Liver (tissue), 9 donors: ENCODE data around the gene BORCS5. TPM values are rescaled to one million over a fixed set of nuclear protein-coding genes. Genes with fewer than 3 reads are reported as not detected.
A peak's percentile ranks its signal among the peaks of the same experiment; 100 is the strongest.
"Not testable (repeated sequence)": the region's sequence is repeated elsewhere in the genome, so short reads cannot be mapped to it uniquely, and the experiment has no call there.

Experiments
- DNase-seq: peaks from one replicate; pipeline ENCODE4 v3.0.0-alpha.2; 2017; ENCODE audit warnings: low spot score
- H3K27ac ChIP-seq, 2 donors: one replicate each; pipeline ENCODE4 v1.7.0; 2013; ENCODE audit warnings: inconsistent platforms in 2 of 2, low read length in 2 of 2, control low read depth in 1 of 2, low read depth in 1 of 2, mild to moderate bottlenecking in 1 of 2
- H3K27me3 ChIP-seq, 4 donors: one replicate each; pipeline versions ENCODE4 v1.6.1 to v1.7.0; 2013; ENCODE audit warnings: low read length in 3 of 4, inconsistent platforms in 1 of 4, mild to moderate bottlenecking in 1 of 4, moderate library complexity in 1 of 4; ENCODE audit not compliant: control insufficient read depth in 4 of 4, insufficient read depth in 4 of 4
- H3K36me3 ChIP-seq, 4 donors: one replicate each; pipeline versions ENCODE4 v1.6.1 to v1.7.0; 2013; ENCODE audit warnings: low read length in 3 of 4, mild to moderate bottlenecking in 3 of 4, low read depth in 1 of 4, moderate library complexity in 1 of 4; ENCODE audit not compliant: control insufficient read depth in 4 of 4, insufficient read depth in 3 of 4
- H3K4me1 ChIP-seq, 4 donors: one replicate each; pipeline versions ENCODE4 v1.6.1 to v1.7.0; 2013; ENCODE audit warnings: low read length in 3 of 4, mild to moderate bottlenecking in 3 of 4, moderate library complexity in 1 of 4; ENCODE audit not compliant: control insufficient read depth in 4 of 4, insufficient read depth in 4 of 4
- H3K4me3 ChIP-seq, 3 donors: one replicate each; pipeline versions ENCODE4 v1.6.1 to v1.7.0; 2013; ENCODE audit warnings: low read length in 3 of 3, control low read depth in 1 of 3, low read depth in 1 of 3, mild to moderate bottlenecking in 1 of 3
- H3K9ac ChIP-seq, 2 donors: one replicate each; pipeline ENCODE4 v1.7.0; 2013; ENCODE audit warnings: low read length in 2 of 2, mild to moderate bottlenecking in 2 of 2, moderate library complexity in 2 of 2, control low read depth in 1 of 2, low read depth in 1 of 2
- H3K9me3 ChIP-seq, 4 donors: one replicate each; pipeline versions ENCODE4 v1.6.1 to v1.7.0; 2013; ENCODE audit warnings: low read length in 3 of 4; ENCODE audit not compliant: control insufficient read depth in 4 of 4
- EGR1 ChIP-seq, 2 donors: IDR thresholded peaks; 2 replicates each; pipeline ENCODE4 v1.6.1; 2016 to 2018; ENCODE audit warnings: antibody characterized with exemption in 2 of 2, low read depth in 2 of 2
- FOXA1 ChIP-seq: IDR thresholded peaks from 2 replicates; pipeline ENCODE4 v1.6.1; 2016; ENCODE audit warnings: antibody characterized with exemption
- FOXA2 ChIP-seq: IDR thresholded peaks from 2 replicates; pipeline ENCODE4 v1.6.1; 2016; ENCODE audit warnings: antibody characterized with exemption
- HNF4A ChIP-seq, 2 donors: conservative IDR thresholded peaks; 2 replicates each; pipeline ENCODE4 v1.6.1; 2016; ENCODE audit warnings: antibody characterized with exemption in 2 of 2, mild to moderate bottlenecking in 2 of 2
- HNF4G ChIP-seq: IDR thresholded peaks from 2 replicates; pipeline ENCODE4 v1.6.1; 2016; ENCODE audit warnings: antibody characterized with exemption
- JUND ChIP-seq, 2 donors: IDR thresholded peaks; 2 replicates each; pipeline ENCODE4 v1.6.1; 2016; ENCODE audit warnings: antibody characterized with exemption in 2 of 2
- MAX ChIP-seq: IDR thresholded peaks from 2 replicates; pipeline ENCODE4 v1.6.1; 2016; ENCODE audit warnings: antibody characterized with exemption
- NR2F2 ChIP-seq: IDR thresholded peaks from 2 replicates; pipeline ENCODE4 v1.6.1; 2016; ENCODE audit warnings: antibody characterized with exemption
- RAD21 ChIP-seq, 2 donors: IDR thresholded peaks; 2 replicates each; pipeline ENCODE4 v1.6.1; 2016; ENCODE audit warnings: antibody characterized with exemption in 2 of 2, mild to moderate bottlenecking in 2 of 2
- REST ChIP-seq: IDR thresholded peaks from 2 replicates; pipeline ENCODE4 v1.6.1; 2016; ENCODE audit warnings: antibody characterized with exemption, mild to moderate bottlenecking
- RXRA ChIP-seq, 2 donors: IDR thresholded peaks; 2 replicates each; pipeline ENCODE4 v1.6.1; 2017 to 2018; ENCODE audit warnings: antibody characterized with exemption in 2 of 2, mild to moderate bottlenecking in 1 of 2
- SP1 ChIP-seq: IDR thresholded peaks from 2 replicates; pipeline ENCODE4 v1.6.1; 2018; ENCODE audit warnings: antibody characterized with exemption, mild to moderate bottlenecking
- WGBS: extraction: QIAGEN DNeasy Blood & Tissue Kit; methylation state at CpG from one replicate; pipeline ENCODE4 v1.1.7; 2013; 5-methylcytosine and 5-hydroxymethylcytosine counted together
- polyA plus RNA-seq, 2 donors: library from polyadenylated mRNA; stranded (reverse) in 1 of 2; unstranded in 1 of 2; fragments of 200-250 nt in 1 of 2; fragments of >200 nt in 1 of 2; fragmentation: Nextera tagmentation in 1 of 2; extraction: Ambion mirVana in 1 of 2; gene quantifications; one replicate each; pipeline versions ENCODE4 v1.2.1 to v1.2.3, GENCODE V29; 2013 to 2015
- total RNA-seq, 2 donors: library from RNA; depleted of rRNA; stranded (reverse); fragments of >200 nt; gene quantifications; one replicate each; pipeline ENCODE4 v1.2.3, GENCODE V29; 2014
- TF ChIP-seq, protein P1 (sequence below): fragments of 150-350 bp; IDR thresholded peaks from 2 replicates; pipeline ENCODE4 v1.5.1; 2017; ENCODE audit warnings: improper control_type of control experiment, low read depth, low read length; ENCODE audit not compliant: missing input control
- TF ChIP-seq, protein P2 (sequence below): IDR thresholded peaks from 2 replicates; pipeline ENCODE4 v1.6.1; 2016; ENCODE audit warnings: antibody characterized with exemption
- TF ChIP-seq, protein P3 (sequence below): IDR thresholded peaks from 2 replicates; pipeline ENCODE4 v1.6.1; 2016; ENCODE audit warnings: antibody characterized with exemption
- donor health status: healthy.
- donor health status: healthy.
- donor health status: healthy.
- donor health status: healthy.
- donor health status: healthy.

The BORCS5 gene
- total and polyA plus RNA-seq, 4 donors: 4.5 to 11.4 (median 8.1) TPM

- Histone ChIP-seq H3K27ac (peak overlapping the region in 1 of 2 donors; percentile 3), H3K36me3 (no peaks in the 10 kb centered on the region)
- TF ChIP-seq FOXA2 (no peak), SP1 (no peak), JUND (IDR thresholded peaks at IDR 0.05) (no peak), RXRA (IDR thresholded peaks at IDR 0.05) (no peak), FOXA1 (no peak), MAX (no peak), RAD21 (IDR thresholded peaks at IDR 0.05) (no peak), NR2F2 (no peak), EGR1 (IDR thresholded peaks at IDR 0.05; ENCODE audit: low read depth in 2 of 2) (no peak), HNF4G (no peak), REST (no peak), HNF4A (conservative IDR thresholded peaks at IDR 0.05) (no peak)
- TF ChIP-seq, protein P1, sequence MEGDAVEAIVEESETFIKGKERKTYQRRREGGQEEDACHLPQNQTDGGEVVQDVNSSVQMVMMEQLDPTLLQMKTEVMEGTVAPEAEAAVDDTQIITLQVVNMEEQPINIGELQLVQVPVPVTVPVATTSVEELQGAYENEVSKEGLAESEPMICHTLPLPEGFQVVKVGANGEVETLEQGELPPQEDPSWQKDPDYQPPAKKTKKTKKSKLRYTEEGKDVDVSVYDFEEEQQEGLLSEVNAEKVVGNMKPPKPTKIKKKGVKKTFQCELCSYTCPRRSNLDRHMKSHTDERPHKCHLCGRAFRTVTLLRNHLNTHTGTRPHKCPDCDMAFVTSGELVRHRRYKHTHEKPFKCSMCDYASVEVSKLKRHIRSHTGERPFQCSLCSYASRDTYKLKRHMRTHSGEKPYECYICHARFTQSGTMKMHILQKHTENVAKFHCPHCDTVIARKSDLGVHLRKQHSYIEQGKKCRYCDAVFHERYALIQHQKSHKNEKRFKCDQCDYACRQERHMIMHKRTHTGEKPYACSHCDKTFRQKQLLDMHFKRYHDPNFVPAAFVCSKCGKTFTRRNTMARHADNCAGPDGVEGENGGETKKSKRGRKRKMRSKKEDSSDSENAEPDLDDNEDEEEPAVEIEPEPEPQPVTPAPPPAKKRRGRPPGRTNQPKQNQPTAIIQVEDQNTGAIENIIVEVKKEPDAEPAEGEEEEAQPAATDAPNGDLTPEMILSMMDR: no peak
- TF ChIP-seq, protein P2, sequence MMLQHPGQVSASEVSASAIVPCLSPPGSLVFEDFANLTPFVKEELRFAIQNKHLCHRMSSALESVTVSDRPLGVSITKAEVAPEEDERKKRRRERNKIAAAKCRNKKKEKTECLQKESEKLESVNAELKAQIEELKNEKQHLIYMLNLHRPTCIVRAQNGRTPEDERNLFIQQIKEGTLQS: no peak
- TF ChIP-seq, protein P3, sequence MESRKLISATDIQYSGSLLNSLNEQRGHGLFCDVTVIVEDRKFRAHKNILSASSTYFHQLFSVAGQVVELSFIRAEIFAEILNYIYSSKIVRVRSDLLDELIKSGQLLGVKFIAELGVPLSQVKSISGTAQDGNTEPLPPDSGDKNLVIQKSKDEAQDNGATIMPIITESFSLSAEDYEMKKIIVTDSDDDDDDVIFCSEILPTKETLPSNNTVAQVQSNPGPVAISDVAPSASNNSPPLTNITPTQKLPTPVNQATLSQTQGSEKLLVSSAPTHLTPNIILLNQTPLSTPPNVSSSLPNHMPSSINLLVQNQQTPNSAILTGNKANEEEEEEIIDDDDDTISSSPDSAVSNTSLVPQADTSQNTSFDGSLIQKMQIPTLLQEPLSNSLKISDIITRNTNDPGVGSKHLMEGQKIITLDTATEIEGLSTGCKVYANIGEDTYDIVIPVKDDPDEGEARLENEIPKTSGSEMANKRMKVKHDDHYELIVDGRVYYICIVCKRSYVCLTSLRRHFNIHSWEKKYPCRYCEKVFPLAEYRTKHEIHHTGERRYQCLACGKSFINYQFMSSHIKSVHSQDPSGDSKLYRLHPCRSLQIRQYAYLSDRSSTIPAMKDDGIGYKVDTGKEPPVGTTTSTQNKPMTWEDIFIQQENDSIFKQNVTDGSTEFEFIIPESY: no peak
Observed at GRCh38 chr12:12408265-12408690, 51.4 kb downstream of the BORCS5 start.

DNA sequence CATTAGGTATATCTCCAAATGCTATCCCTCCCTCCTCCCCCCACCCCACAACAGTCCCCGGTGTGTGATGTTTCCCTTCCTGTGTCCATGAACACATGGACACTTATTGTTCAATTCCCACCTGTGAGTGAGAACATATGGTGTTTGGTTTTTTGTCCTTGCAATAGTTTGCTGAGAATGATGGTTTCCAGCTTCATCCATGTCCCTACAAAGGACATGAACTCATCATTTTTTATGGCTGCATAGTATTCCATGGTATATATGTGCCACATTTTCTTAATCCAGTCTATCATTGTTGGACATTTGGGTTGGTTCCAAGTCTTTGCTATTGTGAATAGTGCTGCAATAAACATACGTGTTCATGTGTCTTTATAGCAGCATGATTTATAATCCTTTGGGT, 52.5 kb downstream of the BORCS5 start:
- not testable (repeated sequence) for H3K36me3 ChIP-seq, H3K4me3 ChIP-seq, H3K27me3 ChIP-seq, H3K27ac ChIP-seq, DNase-seq, H3K9me3 ChIP-seq, H3K9ac ChIP-seq
- peaks cover 0 to 10% (median 3%) of the 10 kb centered on the region in 4 donors for H3K4me1 ChIP-seq
- 98% methylated on average over 1 of the region's 2 CpGs for WGBS

More at GRCh38 chr12:12408265-12408690, 51.4 kb downstream of the BORCS5 start:
- DNase-seq: no peak
- Histone ChIP-seq H3K9me3 (no peaks in the 10 kb centered on the region), H3K9ac (no peak overlapping the region), H3K4me3 (no peak overlapping the region), H3K27me3 (no peaks in the 10 kb centered on the region), H3K4me1 (peaks cover 0 to 19% (median 4%) of the 10 kb centered on the region in 4 donors)
- 74% methylated on average over 1 of the region's 1 CpG for WGBS
